Liver (tissue), 9 donors: Measurements from ENCODE around the gene SREK1. TPM values are rescaled to one million over a fixed set of nuclear protein-coding genes. Genes with fewer than 3 reads are reported as not detected.

ENCODE experiments used
- DNase-seq: peaks from one replicate; pipeline ENCODE4 v3.0.0-alpha.2; 2017; ENCODE audit warnings: low spot score
- H3K27ac ChIP-seq, 2 donors: one replicate each; pipeline ENCODE4 v1.7.0; 2013; ENCODE audit warnings: inconsistent platforms in 2 of 2, low read length in 2 of 2, control low read depth in 1 of 2, low read depth in 1 of 2, mild to moderate bottlenecking in 1 of 2
- H3K27me3 ChIP-seq, 4 donors: one replicate each; pipeline versions ENCODE4 v1.6.1 to v1.7.0; 2013; ENCODE audit warnings: low read length in 3 of 4, inconsistent platforms in 1 of 4, mild to moderate bottlenecking in 1 of 4, moderate library complexity in 1 of 4; ENCODE audit not compliant: control insufficient read depth in 4 of 4, insufficient read depth in 4 of 4
- H3K36me3 ChIP-seq, 4 donors: one replicate each; pipeline versions ENCODE4 v1.6.1 to v1.7.0; 2013; ENCODE audit warnings: low read length in 3 of 4, mild to moderate bottlenecking in 3 of 4, low read depth in 1 of 4, moderate library complexity in 1 of 4; ENCODE audit not compliant: control insufficient read depth in 4 of 4, insufficient read depth in 3 of 4
- H3K4me1 ChIP-seq, 4 donors: one replicate each; pipeline versions ENCODE4 v1.6.1 to v1.7.0; 2013; ENCODE audit warnings: low read length in 3 of 4, mild to moderate bottlenecking in 3 of 4, moderate library complexity in 1 of 4; ENCODE audit not compliant: control insufficient read depth in 4 of 4, insufficient read depth in 4 of 4
- H3K4me3 ChIP-seq, 3 donors: one replicate each; pipeline versions ENCODE4 v1.6.1 to v1.7.0; 2013; ENCODE audit warnings: low read length in 3 of 3, control low read depth in 1 of 3, low read depth in 1 of 3, mild to moderate bottlenecking in 1 of 3
- H3K9ac ChIP-seq, 2 donors: one replicate each; pipeline ENCODE4 v1.7.0; 2013; ENCODE audit warnings: low read length in 2 of 2, mild to moderate bottlenecking in 2 of 2, moderate library complexity in 2 of 2, control low read depth in 1 of 2, low read depth in 1 of 2
- H3K9me3 ChIP-seq, 4 donors: one replicate each; pipeline versions ENCODE4 v1.6.1 to v1.7.0; 2013; ENCODE audit warnings: low read length in 3 of 4; ENCODE audit not compliant: control insufficient read depth in 4 of 4
- ATF3 ChIP-seq: IDR thresholded peaks from 2 replicates; pipeline ENCODE4 v1.6.1; 2016; ENCODE audit warnings: antibody characterized with exemption
- CTCF ChIP-seq: fragments of 150-350 bp; IDR thresholded peaks from 2 replicates; pipeline ENCODE4 v1.5.1; 2017; ENCODE audit warnings: improper control_type of control experiment, low read depth, low read length; ENCODE audit not compliant: missing input control
- EGR1 ChIP-seq, 2 donors: IDR thresholded peaks; 2 replicates each; pipeline ENCODE4 v1.6.1; 2016 to 2018; ENCODE audit warnings: antibody characterized with exemption in 2 of 2, low read depth in 2 of 2
- FOXA1 ChIP-seq: IDR thresholded peaks from 2 replicates; pipeline ENCODE4 v1.6.1; 2016; ENCODE audit warnings: antibody characterized with exemption
- FOXA2 ChIP-seq: IDR thresholded peaks from 2 replicates; pipeline ENCODE4 v1.6.1; 2016; ENCODE audit warnings: antibody characterized with exemption
- GABPA ChIP-seq, 2 donors: IDR thresholded peaks in 1 of 2; conservative IDR thresholded peaks in 1 of 2; 2 replicates each; pipeline ENCODE4 v1.6.1; 2016; ENCODE audit warnings: antibody characterized with exemption in 2 of 2, mild to moderate bottlenecking in 1 of 2, moderate library complexity in 1 of 2
- HNF4A ChIP-seq, 2 donors: conservative IDR thresholded peaks; 2 replicates each; pipeline ENCODE4 v1.6.1; 2016; ENCODE audit warnings: antibody characterized with exemption in 2 of 2, mild to moderate bottlenecking in 2 of 2
- HNF4G ChIP-seq: IDR thresholded peaks from 2 replicates; pipeline ENCODE4 v1.6.1; 2016; ENCODE audit warnings: antibody characterized with exemption
- JUND ChIP-seq, 2 donors: IDR thresholded peaks; 2 replicates each; pipeline ENCODE4 v1.6.1; 2016; ENCODE audit warnings: antibody characterized with exemption in 2 of 2
- MAX ChIP-seq: IDR thresholded peaks from 2 replicates; pipeline ENCODE4 v1.6.1; 2016; ENCODE audit warnings: antibody characterized with exemption
- NR2F2 ChIP-seq: IDR thresholded peaks from 2 replicates; pipeline ENCODE4 v1.6.1; 2016; ENCODE audit warnings: antibody characterized with exemption
- RAD21 ChIP-seq, 2 donors: IDR thresholded peaks; 2 replicates each; pipeline ENCODE4 v1.6.1; 2016; ENCODE audit warnings: antibody characterized with exemption in 2 of 2, mild to moderate bottlenecking in 2 of 2
- REST ChIP-seq: IDR thresholded peaks from 2 replicates; pipeline ENCODE4 v1.6.1; 2016; ENCODE audit warnings: antibody characterized with exemption, mild to moderate bottlenecking
- RXRA ChIP-seq, 2 donors: IDR thresholded peaks; 2 replicates each; pipeline ENCODE4 v1.6.1; 2017 to 2018; ENCODE audit warnings: antibody characterized with exemption in 2 of 2, mild to moderate bottlenecking in 1 of 2
- SP1 ChIP-seq: IDR thresholded peaks from 2 replicates; pipeline ENCODE4 v1.6.1; 2018; ENCODE audit warnings: antibody characterized with exemption, mild to moderate bottlenecking
- TAF1 ChIP-seq: conservative IDR thresholded peaks from 2 replicates; pipeline ENCODE4 v1.6.1; 2016; ENCODE audit warnings: antibody characterized with exemption, mild to moderate bottlenecking
- YY1 ChIP-seq: IDR thresholded peaks from 2 replicates; pipeline ENCODE4 v1.6.1; 2016; ENCODE audit warnings: antibody characterized with exemption, mild to moderate bottlenecking
- ZBTB33 ChIP-seq: IDR thresholded peaks from 2 replicates; pipeline ENCODE4 v1.6.1; 2016; ENCODE audit warnings: antibody characterized with exemption
- WGBS: extraction: QIAGEN DNeasy Blood & Tissue Kit; methylation state at CpG from one replicate; pipeline ENCODE4 v1.1.7; 2013; 5-methylcytosine and 5-hydroxymethylcytosine counted together
- polyA plus RNA-seq, 2 donors: library from polyadenylated mRNA; stranded (reverse) in 1 of 2; unstranded in 1 of 2; fragments of 200-250 nt in 1 of 2; fragments of >200 nt in 1 of 2; fragmentation: Nextera tagmentation in 1 of 2; extraction: Ambion mirVana in 1 of 2; gene quantifications; one replicate each; pipeline versions ENCODE4 v1.2.1 to v1.2.3, GENCODE V29; 2013 to 2015
- total RNA-seq, 2 donors: library from RNA; depleted of rRNA; stranded (reverse); fragments of >200 nt; gene quantifications; one replicate each; pipeline ENCODE4 v1.2.3, GENCODE V29; 2014
- donor health status: healthy.
- donor health status: healthy.
- donor health status: healthy.
- donor health status: healthy.
- donor health status: healthy.

SREK1 gene
- total and polyA plus RNA-seq, 4 donors: 10.2 to 85.8 (median 43.9) TPM

GRCh38 chr5:66129144-66129543, 15.0 kb upstream of the SREK1 start (continued):
- TF ChIP-seq EGR1 (IDR thresholded peaks at IDR 0.05; ENCODE audit: low read depth in 2 of 2): no peak
- TF ChIP-seq TAF1: no peak

- H3K27ac ChIP-seq: no peak overlapping the region
These were observed 13.6 kb upstream of the SREK1 start for GRCh38 chr5:66130493-66130892.

More at GRCh38 chr5:66130493-66130892, 13.6 kb upstream of the SREK1 start:
- WGBS: 98% methylated on average over 1 of the region's 1 CpG
- no peak for DNase-seq
- H3K27me3 ChIP-seq: no peaks in the 10 kb centered on the region
- H3K4me3 ChIP-seq: no peak overlapping the region
- H3K4me1 ChIP-seq: no peaks in the 10 kb centered on the region
- H3K9ac ChIP-seq: no peak overlapping the region
- no peaks in the 10 kb centered on the region for H3K36me3 ChIP-seq
- no peak for TF ChIP-seq ZBTB33
- no peak for TF ChIP-seq JUND (IDR thresholded peaks at IDR 0.05)
- TF ChIP-seq TAF1: no peak
- TF ChIP-seq SP1: no peak
- no peak for TF ChIP-seq CTCF
- TF ChIP-seq GABPA (IDR thresholded peaks at IDR 0.05 in 1 of 2, conservative IDR thresholded peaks at IDR 0.05 in 1 of 2): no peak
- TF ChIP-seq ATF3: no peak
- no peak for TF ChIP-seq YY1
- TF ChIP-seq EGR1 (IDR thresholded peaks at IDR 0.05; ENCODE audit: low read depth in 2 of 2): no peak
- no peak for TF ChIP-seq HNF4G
- no peak for TF ChIP-seq RXRA (IDR thresholded peaks at IDR 0.05)
- no peak for TF ChIP-seq REST
- TF ChIP-seq MAX: no peak
- no peak for TF ChIP-seq HNF4A (conservative IDR thresholded peaks at IDR 0.05)
- TF ChIP-seq FOXA2: no peak
- TF ChIP-seq NR2F2: no peak
- TF ChIP-seq RAD21 (IDR thresholded peaks at IDR 0.05): no peak
- no peak for TF ChIP-seq FOXA1
- H3K9me3 ChIP-seq: no peaks in the 10 kb centered on the region
